H9 (cell line): ENCODE measurements around the gene GAS2. TPM values are rescaled to one million over a fixed set of nuclear protein-coding genes. Genes with fewer than 3 reads are reported as not detected.

Experiments
- DNase-seq: peaks from one replicate; pipeline ENCODE4 v3.0.0-alpha.2; 2017
- H2AFZ ChIP-seq: one replicate; pipeline ENCODE4 v1.6.1; 2013; ENCODE audit warnings: mild to moderate bottlenecking, low read length, control low read depth, moderate library complexity
- H2AK5ac ChIP-seq: 2 replicates; pipeline ENCODE4 v1.6.1; 2013; ENCODE audit warnings: low read length, control low read depth, mixed read lengths; ENCODE audit not compliant: insufficient read length
- H2BK120ac ChIP-seq: one replicate; pipeline ENCODE4 v1.6.1; 2013; ENCODE audit warnings: low read depth, mild to moderate bottlenecking, low read length, control low read depth, inconsistent platforms; ENCODE audit not compliant: poor library complexity, severe bottlenecking
- H2BK12ac ChIP-seq: 2 replicates; pipeline ENCODE4 v1.6.1; 2013; ENCODE audit warnings: low read length, control low read depth, mixed read lengths, low read depth; ENCODE audit not compliant: insufficient read length
- H2BK15ac ChIP-seq: 2 replicates; pipeline ENCODE4 v1.6.1; 2013; ENCODE audit warnings: low read depth, low read length, control low read depth
- H2BK20ac ChIP-seq: one replicate; pipeline ENCODE4 v1.6.1; 2013; ENCODE audit warnings: low read depth, mild to moderate bottlenecking, low read length, control low read depth, inconsistent platforms; ENCODE audit not compliant: poor library complexity, severe bottlenecking
- H2BK5ac ChIP-seq: 2 replicates; pipeline ENCODE4 v1.6.1; 2013; ENCODE audit warnings: low read length, control low read depth, mixed read lengths; ENCODE audit not compliant: insufficient read length
- H3K14ac ChIP-seq: 2 replicates; pipeline ENCODE4 v1.6.1; 2013; ENCODE audit warnings: low read length, control low read depth; ENCODE audit not compliant: insufficient read depth
- H3K18ac ChIP-seq: 2 replicates; pipeline ENCODE4 v1.6.1; 2013; ENCODE audit warnings: low read depth, mild to moderate bottlenecking, mixed read lengths, low read length, control low read depth; ENCODE audit not compliant: insufficient read length
- H3K23ac ChIP-seq: 2 replicates; pipeline ENCODE4 v1.6.1; 2013; ENCODE audit warnings: low read length, control low read depth, mixed read lengths, low read depth; ENCODE audit not compliant: insufficient read length
- H3K23me2 ChIP-seq: 2 replicates; pipeline ENCODE4 v1.6.1; 2013; ENCODE audit warnings: low read depth, mild to moderate bottlenecking, mixed read lengths, low read length, control low read depth; ENCODE audit not compliant: insufficient read length, poor library complexity, severe bottlenecking
- H3K27ac ChIP-seq: 2 replicates; pipeline ENCODE4 v1.5.1; 2013; ENCODE audit warnings: low read length, control low read depth, mixed read lengths, low read depth; ENCODE audit not compliant: insufficient read length
- H3K27me3 ChIP-seq: 2 replicates; pipeline ENCODE4 v1.6.1; 2013; ENCODE audit warnings: low read length, control low read depth, inconsistent platforms; ENCODE audit not compliant: insufficient read depth
- H3K4ac ChIP-seq: 2 replicates; pipeline ENCODE4 v1.6.1; 2013; ENCODE audit warnings: low read depth, mild to moderate bottlenecking, control low read depth, inconsistent platforms, low read length, moderate library complexity
- H3K4me1 ChIP-seq: 2 replicates; pipeline ENCODE4 v1.6.1; 2013; ENCODE audit warnings: low read length, control low read depth, inconsistent platforms; ENCODE audit not compliant: insufficient read depth
- H3K4me2 ChIP-seq: 2 replicates; pipeline ENCODE4 v1.6.1; 2013; ENCODE audit warnings: low read length, control low read depth, mixed read lengths; ENCODE audit not compliant: insufficient read length, insufficient read depth
- H3K56ac ChIP-seq: 2 replicates; pipeline ENCODE4 v1.6.1; 2013; ENCODE audit warnings: low read depth, mild to moderate bottlenecking, mixed read lengths, low read length, control low read depth; ENCODE audit not compliant: insufficient read length
- H3K79me1 ChIP-seq: 2 replicates; pipeline ENCODE4 v1.6.1; 2013; ENCODE audit warnings: low read depth, mild to moderate bottlenecking, moderate library complexity, low read length, control low read depth, inconsistent platforms; ENCODE audit not compliant: insufficient read depth, poor library complexity, severe bottlenecking
- H3K79me2 ChIP-seq: 2 replicates; pipeline ENCODE4 v1.6.1; 2013; ENCODE audit warnings: low read length, control low read depth, inconsistent platforms; ENCODE audit not compliant: insufficient read depth
- H3K9ac ChIP-seq: 2 replicates; pipeline ENCODE4 v1.6.1; 2013; ENCODE audit warnings: low read length, control low read depth, mixed read lengths; ENCODE audit not compliant: insufficient read length; ENCODE audit errors: extremely low read depth
- H3K9me3 ChIP-seq: one replicate; pipeline ENCODE4 v1.6.1; 2013; ENCODE audit warnings: low read depth, low read length, inconsistent platforms; ENCODE audit not compliant: control insufficient read depth
- H3T11ph ChIP-seq: one replicate; pipeline ENCODE4 v1.6.1; 2013; ENCODE audit warnings: mild to moderate bottlenecking, low read length, control low read depth, inconsistent platforms
- H4K20me1 ChIP-seq: one replicate; pipeline ENCODE4 v1.6.1; 2013; ENCODE audit not compliant: control insufficient read depth, insufficient read length, insufficient read depth
- H4K5ac ChIP-seq: 2 replicates; pipeline ENCODE4 v1.6.1; 2013; ENCODE audit warnings: low read depth, mild to moderate bottlenecking, mixed read lengths, low read length, control low read depth; ENCODE audit not compliant: insufficient read length
- H4K8ac ChIP-seq: replicated peaks from 2 replicates; pipeline ENCODE4 v1.6.1; 2013; ENCODE audit warnings: low read length, control low read depth, mixed read lengths, low read depth; ENCODE audit not compliant: insufficient read length
- H4K91ac ChIP-seq: 2 replicates; pipeline ENCODE4 v1.6.1; 2013; ENCODE audit warnings: low read depth, mild to moderate bottlenecking, moderate library complexity, mixed read lengths, low read length, control low read depth; ENCODE audit not compliant: insufficient read length
- H3K27ac Mint-ChIP-seq, 3 experiments: 2 replicates in 2 of 3; 3 replicates in 1 of 3; pipeline ENCODE4 v1.8.0; 2020 to 2021; ENCODE audit warnings: mixed read lengths in 3 of 3, mild to moderate bottlenecking in 1 of 3, moderate library complexity in 1 of 3
- H3K27me3 Mint-ChIP-seq: 2 replicates; pipeline ENCODE4 v1.8.0; 2021; ENCODE audit warnings: low read depth, mild to moderate bottlenecking, moderate library complexity, mixed read lengths
- H3K36me3 Mint-ChIP-seq, 3 experiments: 2 replicates in 2 of 3; 3 replicates in 1 of 3; pipeline ENCODE4 v1.8.0; 2020 to 2021; ENCODE audit warnings: low read depth in 3 of 3, mixed read lengths in 3 of 3; ENCODE audit not compliant: insufficient read depth in 1 of 3
- H3K4me1 Mint-ChIP-seq, 2 experiments: 2 replicates each; pipeline ENCODE4 v1.8.0; 2020; ENCODE audit warnings: mixed read lengths in 2 of 2
- H3K4me3 Mint-ChIP-seq, 2 experiments: 2 replicates in 1 of 2; 3 replicates in 1 of 2; pipeline ENCODE4 v1.8.0; 2020 to 2021; ENCODE audit warnings: mild to moderate bottlenecking in 2 of 2, mixed read lengths in 2 of 2, moderate library complexity in 1 of 2
- H3K9me3 Mint-ChIP-seq, 2 experiments: 2 replicates in 1 of 2; 3 replicates in 1 of 2; pipeline ENCODE4 v1.8.0; 2020; ENCODE audit warnings: mild to moderate bottlenecking in 2 of 2, mixed read lengths in 2 of 2, moderate library complexity in 1 of 2
- WGBS: extraction: QIAGEN DNeasy Blood & Tissue Kit; methylation state at CpG from one replicate; pipeline ENCODE4 v1.1.7; 2013; ENCODE audit warnings: missing lambda C conversion rate, low lambda C conversion rate, mixed read lengths; ENCODE audit not compliant: insufficient read length; ENCODE audit errors: extremely low coverage; 5-methylcytosine and 5-hydroxymethylcytosine counted together
- total RNA-seq: library from RNA; stranded (reverse); gene quantifications from 2 replicates; pipeline ENCODE4 v1.2.1, GENCODE V29; 2021
- TF ChIP-seq, protein P1 (sequence below): fragments of 200-600 bp; sonication (generic); conservative IDR thresholded peaks from 3 replicates; pipeline ENCODE4 v1.8.0; 2021; ENCODE audit warnings: antibody characterized with exemption, mild to moderate bottlenecking

The GAS2 gene
- total RNA-seq, 1 experiment from 2014 or later = 1.7 TPM

DNA sequence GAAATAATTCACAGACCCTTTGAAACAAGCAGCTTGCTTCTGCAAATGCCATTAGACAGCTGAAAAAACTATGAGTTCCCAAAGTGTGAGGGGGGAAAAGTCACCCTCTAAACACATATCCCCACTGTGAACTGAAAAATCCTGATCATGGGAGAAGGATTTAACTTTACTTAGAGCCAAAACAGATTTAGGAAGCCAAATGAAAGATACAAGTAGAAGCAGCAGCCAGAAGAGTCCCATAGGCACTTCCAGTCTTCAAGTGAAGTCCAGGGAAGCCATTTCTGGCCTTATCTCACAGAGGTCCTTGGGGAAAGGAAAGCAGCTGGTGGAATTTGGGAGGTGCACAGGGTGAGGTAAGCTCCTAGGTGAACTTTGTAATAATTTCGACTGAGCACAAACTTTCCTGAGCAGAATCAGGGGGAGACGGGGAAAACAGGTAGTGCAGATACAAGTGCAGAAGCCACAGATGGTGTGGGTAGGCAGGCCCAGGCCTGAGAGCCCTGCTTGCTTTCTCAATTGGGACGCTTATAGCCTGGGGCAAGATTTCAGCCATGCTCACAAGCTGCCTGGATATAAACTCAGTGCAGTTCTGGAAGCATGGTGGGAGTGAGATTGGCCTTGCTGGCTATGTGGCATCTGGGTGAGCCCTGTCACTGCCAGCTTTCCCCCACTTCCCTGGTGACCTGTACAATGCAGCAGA, 44.8 kb downstream of the GAS2 start:
- DNase-seq = no peak
- Histone ChIP-seq H3K9me3 (no peaks in the 10 kb centered on the region), H3K23me2 (no peaks in the 10 kb centered on the region), H3K27me3 (no peaks in the 10 kb centered on the region), H2BK15ac (no peak overlapping the region), H3K79me1 (no peaks in the 10 kb centered on the region), H3K4ac (no peak overlapping the region), H2AFZ (no peak overlapping the region), H3K4me1 (no peaks in the 10 kb centered on the region), H2BK5ac (no peak overlapping the region), H2AK5ac (no peak overlapping the region), H3K27ac (no peak overlapping the region), H3K23ac (no peak overlapping the region), H3T11ph (no peak overlapping the region), H2BK120ac (no peak overlapping the region), H3K4me2 (no peak overlapping the region), H3K14ac (no peak overlapping the region), H4K20me1 (no peaks in the 10 kb centered on the region), H3K9ac (no peak overlapping the region), H4K8ac (no peak overlapping the region), H4K5ac (no peak overlapping the region), H3K79me2 (no peaks in the 10 kb centered on the region), H2BK12ac (no peak overlapping the region), H3K18ac (no peak overlapping the region), H4K91ac (no peak overlapping the region), H3K56ac (no peak overlapping the region), H2BK20ac (no peak overlapping the region)
- H3K9me3 Mint-ChIP-seq = peaks cover 3% of the 10 kb centered on the region in 2 experiments; a peak in 4 of 5 replicates
- no peak overlapping the region for H3K4me3 Mint-ChIP-seq
- no peaks in the 10 kb centered on the region for H3K36me3 Mint-ChIP-seq
- no CpG with 5 or more reads among the region's 3 CpGs for WGBS
- no peaks in the 10 kb centered on the region for H3K27me3 Mint-ChIP-seq
- no peak overlapping the region for H3K27ac Mint-ChIP-seq
- H3K4me1 Mint-ChIP-seq = no peaks in the 10 kb centered on the region
- TF ChIP-seq, protein P1, sequence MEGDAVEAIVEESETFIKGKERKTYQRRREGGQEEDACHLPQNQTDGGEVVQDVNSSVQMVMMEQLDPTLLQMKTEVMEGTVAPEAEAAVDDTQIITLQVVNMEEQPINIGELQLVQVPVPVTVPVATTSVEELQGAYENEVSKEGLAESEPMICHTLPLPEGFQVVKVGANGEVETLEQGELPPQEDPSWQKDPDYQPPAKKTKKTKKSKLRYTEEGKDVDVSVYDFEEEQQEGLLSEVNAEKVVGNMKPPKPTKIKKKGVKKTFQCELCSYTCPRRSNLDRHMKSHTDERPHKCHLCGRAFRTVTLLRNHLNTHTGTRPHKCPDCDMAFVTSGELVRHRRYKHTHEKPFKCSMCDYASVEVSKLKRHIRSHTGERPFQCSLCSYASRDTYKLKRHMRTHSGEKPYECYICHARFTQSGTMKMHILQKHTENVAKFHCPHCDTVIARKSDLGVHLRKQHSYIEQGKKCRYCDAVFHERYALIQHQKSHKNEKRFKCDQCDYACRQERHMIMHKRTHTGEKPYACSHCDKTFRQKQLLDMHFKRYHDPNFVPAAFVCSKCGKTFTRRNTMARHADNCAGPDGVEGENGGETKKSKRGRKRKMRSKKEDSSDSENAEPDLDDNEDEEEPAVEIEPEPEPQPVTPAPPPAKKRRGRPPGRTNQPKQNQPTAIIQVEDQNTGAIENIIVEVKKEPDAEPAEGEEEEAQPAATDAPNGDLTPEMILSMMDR = no peak
